ENCODE results near the gene TXNDC11.

TXNDC11 gene

DNA sequence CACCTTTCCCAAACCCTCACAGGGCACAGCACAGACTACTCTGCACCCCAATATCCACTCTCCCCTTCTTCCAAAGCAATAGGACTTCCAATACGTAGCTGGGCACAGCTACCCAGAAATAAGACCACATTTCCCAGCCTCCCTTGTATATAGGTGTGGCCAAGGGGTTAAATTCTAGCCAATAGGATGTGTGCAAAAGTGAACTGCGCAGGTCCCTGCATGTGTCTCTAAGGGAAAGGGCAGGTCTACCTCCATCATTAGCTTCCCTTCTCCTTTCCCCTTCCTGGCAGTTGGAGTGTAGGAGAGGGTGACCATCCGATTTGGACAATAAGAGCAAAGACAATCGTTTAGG is 99.9 kb downstream of the TXNDC11 start:
- H2AFZ ChIP-seq (ENCODE audit: low read length, unreplicated experiment), result no peak overlapping the region
- H3K36me3 ChIP-seq (ENCODE audit: insufficient read depth, low read length), result no peaks in the 10 kb centered on the region
- H3K4me3 ChIP-seq (ENCODE audit: low read depth, low read length), result no peak overlapping the region
- peaks cover 14% of the 10 kb centered on the region for H3K4me1 ChIP-seq (ENCODE audit: control insufficient read depth, insufficient read depth, low read length, unreplicated experiment)
- H3K79me2 ChIP-seq (ENCODE audit: control insufficient read depth, insufficient read depth, low read length, unreplicated experiment), result no peaks in the 10 kb centered on the region
- no peaks in the 10 kb centered on the region for H3K27me3 ChIP-seq (ENCODE audit: insufficient read depth, low read length)
- H3K27ac ChIP-seq (ENCODE audit: low read depth, low read length), result no peak overlapping the region

DNA sequence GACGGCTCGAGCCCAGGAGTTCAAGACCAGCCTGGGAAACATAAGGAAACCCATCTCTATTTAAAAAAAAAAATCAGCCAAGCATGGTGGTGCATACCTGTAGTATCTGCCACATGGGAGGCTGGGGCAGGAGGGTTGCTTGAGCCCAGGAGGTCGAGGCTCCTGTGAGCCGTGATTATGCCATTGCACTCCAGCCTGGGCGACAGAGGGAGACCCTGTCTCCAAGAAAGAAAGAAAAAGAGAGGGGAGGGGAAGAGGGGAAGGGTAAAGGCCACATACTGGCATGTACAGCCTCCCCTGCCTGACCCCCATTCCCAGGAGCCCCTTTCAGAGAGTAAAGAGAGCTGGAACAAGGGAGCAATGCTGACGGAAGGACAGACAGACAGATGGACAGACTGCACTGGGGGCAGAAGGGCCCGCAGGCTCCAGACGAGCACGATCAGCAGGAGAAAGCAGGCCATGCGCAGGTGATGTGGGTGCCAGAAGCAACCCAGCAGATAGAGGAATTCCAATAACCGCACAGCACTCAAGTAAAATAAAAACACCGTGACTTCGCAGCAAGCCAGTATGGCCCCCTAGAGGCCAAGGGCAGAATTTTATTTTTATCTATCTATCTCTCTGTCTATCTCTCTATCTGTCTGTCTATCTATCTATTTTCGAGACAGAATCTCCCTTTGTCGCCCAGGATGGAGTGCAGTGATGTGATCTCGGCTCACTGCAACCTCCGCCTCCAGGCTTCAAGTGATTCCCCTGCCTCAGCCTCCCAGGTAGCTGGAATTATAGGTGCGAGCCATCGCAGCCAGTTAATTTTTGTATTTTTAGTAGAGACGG is 101.5 kb downstream of the TXNDC11 start:
- Histone ChIP-seq H3K79me2 (ENCODE audit: control insufficient read depth, insufficient read depth, low read length, unreplicated experiment) (no peaks in the 10 kb centered on the region), H3K27me3 (ENCODE audit: insufficient read depth, low read length) (no peaks in the 10 kb centered on the region), H3K27ac (ENCODE audit: low read depth, low read length) (peak overlapping the region; percentile 98), H3K4me1 (ENCODE audit: control insufficient read depth, insufficient read depth, low read length, unreplicated experiment) (peaks cover 14% of the 10 kb centered on the region), H2AFZ (ENCODE audit: low read length, unreplicated experiment) (no peak overlapping the region), H3K36me3 (ENCODE audit: insufficient read depth, low read length) (no peaks in the 10 kb centered on the region), H3K4me3 (ENCODE audit: low read depth, low read length) (no peak overlapping the region)

DNA sequence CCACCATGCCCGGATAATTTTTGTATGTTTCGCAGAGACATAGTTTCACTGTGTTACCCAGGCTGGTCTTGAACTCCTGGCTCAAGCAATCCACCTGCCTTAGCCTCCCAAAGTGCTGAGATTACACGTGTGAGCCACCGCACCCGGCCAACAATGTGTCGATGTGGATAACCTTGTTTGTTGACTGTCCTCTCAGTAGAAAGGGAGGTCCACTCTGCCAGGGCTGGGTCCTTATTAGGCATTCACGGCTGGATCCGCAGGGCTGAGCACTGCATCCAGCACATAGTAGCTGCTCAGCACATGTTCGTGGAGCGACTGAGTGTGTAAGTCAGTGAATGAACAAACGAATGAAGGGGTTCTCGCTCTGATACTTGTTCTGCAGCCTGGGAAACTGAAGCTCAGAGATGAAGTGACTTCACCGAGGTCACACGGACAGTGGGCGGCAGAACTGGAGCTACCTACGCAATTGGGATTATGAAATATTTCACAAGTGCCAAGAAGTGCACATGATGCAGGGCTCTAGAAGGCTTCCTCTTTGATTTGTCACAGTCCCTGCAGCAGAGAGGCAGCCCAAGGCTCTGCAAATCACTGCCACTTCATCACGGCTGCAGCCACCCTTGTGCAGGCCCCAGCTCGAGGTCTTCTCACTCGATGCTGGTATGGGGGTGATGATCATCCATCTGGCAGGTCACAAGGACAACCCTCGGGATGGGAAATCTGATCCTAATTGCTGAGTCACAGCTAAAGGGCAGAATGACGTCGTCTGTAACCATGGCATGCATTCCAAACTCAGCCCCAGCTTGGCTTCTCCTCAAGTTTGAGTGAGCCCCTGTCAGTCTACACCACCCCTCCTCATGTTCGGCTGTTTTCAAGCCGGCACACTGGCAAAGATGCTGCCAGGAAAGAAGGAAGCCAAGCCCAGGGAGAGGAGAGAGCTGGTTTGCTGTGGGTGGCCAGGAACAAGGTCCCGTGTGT is 102.4 kb downstream of the TXNDC11 start:
- Histone ChIP-seq H3K36me3 (ENCODE audit: insufficient read depth, low read length) (no peaks in the 10 kb centered on the region), H3K79me2 (ENCODE audit: control insufficient read depth, insufficient read depth, low read length, unreplicated experiment) (no peaks in the 10 kb centered on the region), H3K4me1 (ENCODE audit: control insufficient read depth, insufficient read depth, low read length, unreplicated experiment) (peaks cover 14% of the 10 kb centered on the region), H3K27ac (ENCODE audit: low read depth, low read length) (peak overlapping the region; percentile 98), H2AFZ (ENCODE audit: low read length, unreplicated experiment) (no peak overlapping the region), H3K4me3 (ENCODE audit: low read depth, low read length) (0 out of 2 replicates have a peak overlapping the region, but pooled peaks have one; percentile 10), H3K27me3 (ENCODE audit: insufficient read depth, low read length) (no peaks in the 10 kb centered on the region)

DNA sequence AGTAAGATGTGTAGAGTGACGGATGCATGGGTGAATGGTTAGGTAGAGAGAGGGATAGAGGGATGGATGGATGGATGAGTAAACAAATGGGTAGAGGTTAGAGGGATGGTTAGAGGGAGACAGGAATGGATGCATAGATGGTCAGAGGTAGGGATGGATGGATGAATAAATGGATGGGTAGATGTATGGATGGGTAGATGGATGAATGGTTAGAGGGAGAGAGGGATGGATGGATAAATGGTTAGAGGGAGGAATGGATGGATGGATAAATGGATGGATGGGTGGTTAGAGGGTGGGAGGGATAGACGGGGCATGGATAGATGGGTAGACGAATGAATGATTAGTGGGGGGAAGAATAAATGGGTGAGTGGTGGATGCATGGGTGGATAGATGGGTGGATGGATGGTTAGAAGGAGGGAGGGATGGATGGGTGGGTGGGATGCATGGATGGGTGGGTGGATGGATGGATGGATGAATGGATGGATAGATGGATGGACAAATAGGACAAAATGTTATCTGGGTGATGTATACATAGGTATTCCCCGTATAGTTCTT is 103.6 kb downstream of the TXNDC11 start:
- peak overlapping the region; percentile 98 for H3K27ac ChIP-seq (ENCODE audit: low read depth, low read length)
- no peaks in the 10 kb centered on the region for H3K36me3 ChIP-seq (ENCODE audit: insufficient read depth, low read length)
- no peak overlapping the region for H2AFZ ChIP-seq (ENCODE audit: low read length, unreplicated experiment)
- no peaks in the 10 kb centered on the region for H3K27me3 ChIP-seq (ENCODE audit: insufficient read depth, low read length)
- H3K4me1 ChIP-seq (ENCODE audit: control insufficient read depth, insufficient read depth, low read length, unreplicated experiment), result peaks cover 17% of the 10 kb centered on the region
- H3K79me2 ChIP-seq (ENCODE audit: control insufficient read depth, insufficient read depth, low read length, unreplicated experiment), result no peaks in the 10 kb centered on the region
- H3K4me3 ChIP-seq (ENCODE audit: low read depth, low read length), result no peak overlapping the region

DNA sequence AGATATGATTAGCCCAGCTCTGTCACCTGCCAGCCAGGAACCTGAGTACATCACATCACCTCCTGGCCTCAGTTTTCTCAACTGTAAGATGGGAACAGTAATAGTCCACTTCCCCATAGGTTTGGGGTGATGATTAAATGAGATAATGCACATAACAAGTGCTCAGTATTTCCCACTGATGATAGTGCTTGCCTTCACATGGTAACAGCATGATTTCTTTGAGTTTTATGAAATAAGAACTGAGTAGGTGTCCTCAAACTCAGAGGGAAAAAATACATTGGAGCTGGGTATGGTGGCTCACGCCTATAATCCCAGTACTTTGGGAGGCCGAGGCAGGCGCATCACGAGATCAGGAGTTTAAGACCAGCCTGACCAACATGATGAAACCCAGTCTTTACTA is 104.5 kb downstream of the TXNDC11 start:
- Histone ChIP-seq H3K4me3 (ENCODE audit: low read depth, low read length) (no peak overlapping the region), H2AFZ (ENCODE audit: low read length, unreplicated experiment) (no peak overlapping the region), H3K36me3 (ENCODE audit: insufficient read depth, low read length) (no peaks in the 10 kb centered on the region), H3K27ac (ENCODE audit: low read depth, low read length) (no peak overlapping the region), H3K79me2 (ENCODE audit: control insufficient read depth, insufficient read depth, low read length, unreplicated experiment) (no peaks in the 10 kb centered on the region), H3K4me1 (ENCODE audit: control insufficient read depth, insufficient read depth, low read length, unreplicated experiment) (peaks cover 25% of the 10 kb centered on the region), H3K27me3 (ENCODE audit: insufficient read depth, low read length) (no peaks in the 10 kb centered on the region)

DNA sequence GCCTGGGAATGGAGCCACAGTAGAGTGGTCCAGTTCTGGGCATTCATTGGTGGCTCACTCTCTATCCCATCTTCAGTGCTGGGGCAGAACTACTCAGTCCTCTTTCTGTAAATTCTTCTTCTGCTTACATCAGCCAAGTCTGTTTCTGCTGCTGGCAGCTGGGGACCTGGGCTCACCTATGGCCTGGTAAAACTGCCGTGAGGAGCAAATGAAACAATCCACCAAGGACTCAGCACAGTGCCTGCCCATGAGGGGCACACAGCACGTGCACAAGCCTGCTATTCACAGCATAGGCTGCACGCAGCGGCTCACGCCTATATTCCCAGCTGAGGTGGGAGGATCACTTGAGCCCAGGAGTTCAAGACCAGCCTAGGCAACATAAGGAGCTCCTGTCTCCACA is 105.3 kb downstream of the TXNDC11 start:
- Histone ChIP-seq H3K27me3 (ENCODE audit: insufficient read depth, low read length) (no peaks in the 10 kb centered on the region), H3K4me1 (ENCODE audit: control insufficient read depth, insufficient read depth, low read length, unreplicated experiment) (peaks cover 33% of the 10 kb centered on the region), H3K4me3 (ENCODE audit: low read depth, low read length) (no peak overlapping the region), H2AFZ (ENCODE audit: low read length, unreplicated experiment) (no peak overlapping the region), H3K79me2 (ENCODE audit: control insufficient read depth, insufficient read depth, low read length, unreplicated experiment) (no peaks in the 10 kb centered on the region), H3K27ac (ENCODE audit: low read depth, low read length) (no peak overlapping the region), H3K36me3 (ENCODE audit: insufficient read depth, low read length) (no peaks in the 10 kb centered on the region)

DNA sequence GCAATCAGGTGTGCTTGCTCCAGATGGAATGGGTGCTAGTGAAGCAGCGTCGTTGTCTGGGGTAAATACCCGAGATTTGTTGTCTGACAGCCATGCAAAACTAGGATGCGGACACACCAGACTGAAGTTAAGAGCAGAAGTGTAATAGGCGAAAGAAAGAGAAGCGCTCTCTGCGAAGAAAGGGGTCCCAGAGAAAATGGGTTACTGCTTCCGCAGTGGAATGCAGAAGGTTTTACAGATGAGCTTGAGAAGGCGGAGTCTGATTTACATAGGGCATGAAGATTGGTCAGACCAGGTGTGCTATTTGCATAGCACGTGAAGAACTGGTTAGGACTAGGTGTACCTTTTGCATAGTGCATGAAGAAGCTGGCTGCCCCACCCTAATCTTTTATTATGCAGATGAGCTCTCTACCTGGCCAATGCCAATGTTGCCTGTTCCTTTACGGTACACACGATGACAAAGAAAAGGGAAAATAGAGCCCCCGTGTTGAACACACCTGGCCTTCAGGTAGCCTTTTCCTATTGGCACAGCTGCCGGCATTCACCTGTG is 106.4 kb downstream of the TXNDC11 start:
- no peak overlapping the region for H3K4me3 ChIP-seq (ENCODE audit: low read depth, low read length)
- H3K36me3 ChIP-seq (ENCODE audit: insufficient read depth, low read length), result no peaks in the 10 kb centered on the region
- H3K27me3 ChIP-seq (ENCODE audit: insufficient read depth, low read length), result no peaks in the 10 kb centered on the region
- H3K79me2 ChIP-seq (ENCODE audit: control insufficient read depth, insufficient read depth, low read length, unreplicated experiment), result no peaks in the 10 kb centered on the region
- no peak overlapping the region for H3K27ac ChIP-seq (ENCODE audit: low read depth, low read length)
- no peak overlapping the region for H2AFZ ChIP-seq (ENCODE audit: low read length, unreplicated experiment)
- peaks cover 36% of the 10 kb centered on the region for H3K4me1 ChIP-seq (ENCODE audit: control insufficient read depth, insufficient read depth, low read length, unreplicated experiment)

DNA sequence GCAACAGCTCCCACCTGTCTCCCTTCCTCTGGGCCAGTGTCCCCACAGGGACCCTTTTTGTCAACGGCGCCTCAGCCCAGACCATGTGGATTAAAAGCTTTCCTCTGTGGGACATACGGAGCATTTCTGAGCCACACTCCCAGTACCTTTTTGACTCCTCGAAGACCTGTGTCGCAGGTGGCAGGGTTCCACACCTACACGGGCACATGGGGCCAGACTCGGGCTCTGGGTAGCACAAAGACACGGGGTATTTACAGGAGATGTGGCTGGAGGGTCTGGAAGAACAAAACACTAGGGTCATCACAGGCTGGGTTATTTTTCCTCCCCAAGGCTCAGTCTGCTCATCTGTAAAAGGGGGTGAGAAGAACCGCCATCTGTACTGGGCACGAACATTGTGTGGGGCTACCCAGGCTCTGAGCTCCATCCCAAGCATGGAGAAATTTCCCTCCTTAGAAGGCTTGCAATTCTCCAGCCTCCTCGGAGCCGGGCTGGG is 106.9 kb downstream of the TXNDC11 start:
- H3K79me2 ChIP-seq (ENCODE audit: control insufficient read depth, insufficient read depth, low read length, unreplicated experiment), result no peaks in the 10 kb centered on the region
- peaks cover 31% of the 10 kb centered on the region for H3K4me1 ChIP-seq (ENCODE audit: control insufficient read depth, insufficient read depth, low read length, unreplicated experiment)
- no peak overlapping the region for H3K4me3 ChIP-seq (ENCODE audit: low read depth, low read length)
- no peaks in the 10 kb centered on the region for H3K27me3 ChIP-seq (ENCODE audit: insufficient read depth, low read length)
- no peak overlapping the region for H2AFZ ChIP-seq (ENCODE audit: low read length, unreplicated experiment)
- no peaks in the 10 kb centered on the region for H3K36me3 ChIP-seq (ENCODE audit: insufficient read depth, low read length)
- no peak overlapping the region for H3K27ac ChIP-seq (ENCODE audit: low read depth, low read length)

DNA sequence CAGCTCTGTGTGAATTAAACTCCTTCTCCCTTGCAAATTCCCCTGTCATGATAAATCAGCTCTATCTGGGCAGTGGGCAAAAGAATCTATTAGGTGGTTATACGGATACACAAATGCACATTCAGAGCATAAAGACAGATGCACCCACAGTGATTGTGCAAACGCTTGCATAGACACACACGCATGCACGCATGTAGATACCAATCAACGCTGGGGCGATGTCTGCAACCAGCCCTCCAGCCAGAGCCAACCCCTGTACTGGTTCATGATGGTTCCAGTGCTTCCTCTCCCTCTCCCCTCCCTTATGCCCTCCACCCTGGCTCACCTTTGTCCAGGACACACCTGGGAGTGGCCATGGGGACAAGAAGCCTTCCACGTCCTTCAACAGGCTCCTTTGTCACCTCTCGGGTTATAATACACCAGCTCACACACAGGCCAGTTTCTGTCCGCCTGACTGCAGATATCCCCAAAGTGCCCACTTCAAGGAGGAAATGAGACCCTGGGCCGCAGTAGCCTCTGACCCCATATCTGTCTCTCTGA is 107.5 kb downstream of the TXNDC11 start:
- no peaks in the 10 kb centered on the region for H3K79me2 ChIP-seq (ENCODE audit: control insufficient read depth, insufficient read depth, low read length, unreplicated experiment)
- peaks cover 29% of the 10 kb centered on the region for H3K4me1 ChIP-seq (ENCODE audit: control insufficient read depth, insufficient read depth, low read length, unreplicated experiment)
- no peak overlapping the region for H3K27ac ChIP-seq (ENCODE audit: low read depth, low read length)
- no peaks in the 10 kb centered on the region for H3K36me3 ChIP-seq (ENCODE audit: insufficient read depth, low read length)
- no peak overlapping the region for H3K4me3 ChIP-seq (ENCODE audit: low read depth, low read length)
- no peaks in the 10 kb centered on the region for H3K27me3 ChIP-seq (ENCODE audit: insufficient read depth, low read length)
- no peak overlapping the region for H2AFZ ChIP-seq (ENCODE audit: low read length, unreplicated experiment)

DNA sequence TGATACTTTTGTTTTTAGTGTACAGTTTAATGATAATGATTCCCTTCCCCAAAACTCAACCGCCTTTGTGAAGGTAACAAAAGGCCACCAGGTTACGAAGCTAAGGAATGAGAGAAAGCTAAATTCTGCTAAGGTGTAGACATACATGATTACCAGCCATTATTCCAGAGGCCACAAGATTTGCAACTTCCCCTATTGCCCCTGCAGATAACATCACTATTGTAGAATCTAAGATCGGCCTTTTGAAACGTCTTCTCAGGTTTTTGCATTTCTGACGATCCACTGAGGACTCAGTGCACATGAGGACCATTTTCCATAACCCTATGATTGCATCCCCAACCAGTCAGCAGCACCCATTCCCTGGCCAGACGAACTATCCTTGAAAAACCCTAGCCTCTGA is 108.3 kb downstream of the TXNDC11 start:
- no peak overlapping the region for H2AFZ ChIP-seq (ENCODE audit: low read length, unreplicated experiment)
- peaks cover 23% of the 10 kb centered on the region for H3K4me1 ChIP-seq (ENCODE audit: control insufficient read depth, insufficient read depth, low read length, unreplicated experiment)
- H3K27ac ChIP-seq (ENCODE audit: low read depth, low read length), result no peak overlapping the region
- H3K36me3 ChIP-seq (ENCODE audit: insufficient read depth, low read length), result no peaks in the 10 kb centered on the region
- H3K79me2 ChIP-seq (ENCODE audit: control insufficient read depth, insufficient read depth, low read length, unreplicated experiment), result no peaks in the 10 kb centered on the region
- H3K4me3 ChIP-seq (ENCODE audit: low read depth, low read length), result no peak overlapping the region
- no peaks in the 10 kb centered on the region for H3K27me3 ChIP-seq (ENCODE audit: insufficient read depth, low read length)
